ENCODE measurements around the gene WWTR1. TPM values are rescaled to one million over a fixed set of nuclear protein-coding genes. Genes with fewer than 3 reads are reported as not detected.

WWTR1 gene
- polyA plus RNA-seq, 4 donors: 70.2 to 108 (median 92.4) TPM

GRCh38 chr3:149572796-149573414 lies 84.9 kb downstream of the WWTR1 start:
- DNase-seq (ENCODE audit: low read depth in 4 of 4, low spot score in 3 of 4): no peak

- no peak for DNase-seq (ENCODE audit: low read depth in 4 of 4, low spot score in 3 of 4)
Observed at GRCh38 chr3:149571381-149571780, 86.4 kb downstream of the WWTR1 start.

- no peak for DNase-seq (ENCODE audit: low read depth in 4 of 4, low spot score in 3 of 4)
Observed at GRCh38 chr3:149570016-149570415, 87.8 kb downstream of the WWTR1 start.

GRCh38 chr3:149567381-149567780 lies 90.4 kb downstream of the WWTR1 start:
- no peak for DNase-seq (ENCODE audit: low read depth in 4 of 4, low spot score in 3 of 4)

GRCh38 chr3:149566292-149566975 lies 91.4 kb downstream of the WWTR1 start:
- no peak for DNase-seq (ENCODE audit: low read depth in 4 of 4, low spot score in 3 of 4)

- DNase-seq (ENCODE audit: low read depth in 4 of 4, low spot score in 3 of 4): no peak
Observed at GRCh38 chr3:149564079-149564478, 93.7 kb downstream of the WWTR1 start.

- DNase-seq (ENCODE audit: low read depth in 4 of 4, low spot score in 3 of 4): no peak
Observed at GRCh38 chr3:149563114-149563513, 94.7 kb downstream of the WWTR1 start.

- no peak for DNase-seq (ENCODE audit: low read depth in 4 of 4, low spot score in 3 of 4)
Observed at GRCh38 chr3:149560617-149561016, 97.2 kb downstream of the WWTR1 start.

- no peak for DNase-seq (ENCODE audit: low read depth in 4 of 4, low spot score in 3 of 4)
Observed at GRCh38 chr3:149560001-149560400, 97.8 kb downstream of the WWTR1 start.

- DNase-seq (ENCODE audit: low read depth in 4 of 4, low spot score in 3 of 4): no peak
Observed at GRCh38 chr3:149559525-149559924, 98.3 kb downstream of the WWTR1 start.

- no peak for DNase-seq (ENCODE audit: low read depth in 4 of 4, low spot score in 3 of 4)
Observed at GRCh38 chr3:149555927-149556326, 101.9 kb downstream of the WWTR1 start.

- DNase-seq (ENCODE audit: low read depth in 4 of 4, low spot score in 3 of 4): no peak
Observed at GRCh38 chr3:149554826-149555225, 103.0 kb downstream of the WWTR1 start.

- no peak for DNase-seq (ENCODE audit: low read depth in 4 of 4, low spot score in 3 of 4)
Observed at GRCh38 chr3:149553781-149554451, 103.9 kb downstream of the WWTR1 start.

- DNase-seq (ENCODE audit: low read depth in 4 of 4, low spot score in 3 of 4): no peak
Observed at GRCh38 chr3:149552700-149553099, 105.1 kb downstream of the WWTR1 start.

GRCh38 chr3:149551500-149551899 lies 106.3 kb downstream of the WWTR1 start:
- no peak for DNase-seq (ENCODE audit: low read depth in 4 of 4, low spot score in 3 of 4)

- no peak for DNase-seq (ENCODE audit: low read depth in 4 of 4, low spot score in 3 of 4)
Observed at GRCh38 chr3:149548669-149549065, 109.2 kb downstream of the WWTR1 start.

- DNase-seq (ENCODE audit: low read depth in 4 of 4, low spot score in 3 of 4): no peak
Observed at GRCh38 chr3:149547954-149548668, 109.7 kb downstream of the WWTR1 start.

GRCh38 chr3:149547413-149547812 lies 110.4 kb downstream of the WWTR1 start:
- no peak for DNase-seq (ENCODE audit: low read depth in 4 of 4, low spot score in 3 of 4)

- no peak for DNase-seq (ENCODE audit: low read depth in 4 of 4, low spot score in 3 of 4)
Observed at GRCh38 chr3:149545049-149545448, 112.8 kb downstream of the WWTR1 start.

- no peak for DNase-seq (ENCODE audit: low read depth in 4 of 4, low spot score in 3 of 4)
Observed at GRCh38 chr3:149542375-149543312, 115.2 kb downstream of the WWTR1 start.

Measured in left renal pelvis (tissue), 4 donors.